NCI-H146 (cell line): Measurements from ENCODE around the gene COTL1.

Experiments
- DNase-seq: peaks from one replicate; lab custom pipeline; 2025; lab: John Stamatoyannopoulos, UW

Gene COTL1

DNA sequence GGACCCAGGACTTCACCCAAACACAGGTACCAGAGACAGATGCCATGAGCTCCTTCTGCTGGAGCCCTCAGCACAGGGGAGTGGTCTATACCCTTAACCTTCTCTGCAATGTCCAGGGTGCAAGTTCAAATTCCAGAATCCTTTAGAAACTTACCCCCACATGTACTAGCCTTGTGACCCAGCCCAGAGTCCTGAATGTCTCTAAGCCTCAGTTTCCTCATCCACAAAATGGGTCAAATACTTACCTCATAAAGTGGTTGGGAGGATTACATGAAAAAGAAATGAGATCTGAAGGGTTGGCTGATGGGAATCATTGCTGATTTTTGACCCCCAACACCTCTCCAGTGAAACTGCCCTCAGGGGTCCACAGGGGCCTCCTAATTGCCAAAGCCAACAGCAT is 21.7 kb downstream of the COTL1 start:
- DNase-seq = no peak

GRCh38 chr16:84595052-84595481 is 22.8 kb downstream of the COTL1 start:
- no peak for DNase-seq

- no peak for DNase-seq
Observed at GRCh38 chr16:84594725-84595038, 23.2 kb downstream of the COTL1 start.

DNA sequence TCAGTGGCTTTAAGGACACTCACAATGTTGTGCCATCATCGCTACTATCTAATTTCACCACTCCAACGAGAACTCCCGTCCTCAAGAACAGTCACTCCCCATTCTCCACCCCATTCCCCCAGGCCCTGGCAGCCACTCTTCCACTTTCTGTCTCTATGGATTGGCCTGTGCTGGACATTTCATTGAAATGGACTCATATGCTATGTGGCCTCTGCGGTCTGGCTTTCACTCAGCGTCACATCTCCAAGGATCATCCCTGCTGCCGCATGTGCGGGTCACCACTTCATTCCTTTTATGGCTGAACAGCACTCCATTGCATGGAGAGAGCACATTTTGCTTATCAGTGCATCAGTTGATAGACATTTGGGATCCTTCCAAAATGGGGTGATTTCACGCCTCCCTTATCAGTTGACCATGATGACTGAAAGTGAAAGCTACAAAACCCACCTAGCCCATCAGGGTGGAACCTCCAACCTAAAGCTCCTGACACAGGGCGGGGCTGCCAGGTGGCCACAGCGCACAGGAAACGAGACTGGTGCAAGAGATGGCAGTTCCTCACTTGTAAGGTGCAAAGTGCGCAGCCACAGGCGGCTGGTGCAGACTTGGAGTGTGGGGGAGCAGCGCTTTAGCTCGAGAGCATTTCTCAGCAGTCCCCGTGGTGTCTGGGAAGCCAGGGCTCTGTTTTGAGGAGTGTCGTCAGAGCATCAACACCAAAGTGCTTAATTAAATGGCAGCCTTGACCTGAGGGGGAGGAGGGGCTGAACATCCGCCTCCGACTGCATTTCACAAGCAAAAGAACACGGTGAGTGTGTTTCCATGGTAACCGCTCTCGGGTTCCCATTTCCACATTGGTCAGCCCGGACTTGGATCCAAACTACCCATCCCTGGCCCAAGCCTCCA is 23.8 kb downstream of the COTL1 start:
- DNase-seq = no peak

- DNase-seq = peak; percentile 16
Observed at GRCh38 chr16:84592718-84593117, 25.2 kb downstream of the COTL1 start.

- DNase-seq = no peak
Observed at GRCh38 chr16:84589975-84590719, 27.7 kb downstream of the COTL1 start.

GRCh38 chr16:84588991-84589390 is 28.9 kb downstream of the COTL1 start:
- DNase-seq = no peak

DNA sequence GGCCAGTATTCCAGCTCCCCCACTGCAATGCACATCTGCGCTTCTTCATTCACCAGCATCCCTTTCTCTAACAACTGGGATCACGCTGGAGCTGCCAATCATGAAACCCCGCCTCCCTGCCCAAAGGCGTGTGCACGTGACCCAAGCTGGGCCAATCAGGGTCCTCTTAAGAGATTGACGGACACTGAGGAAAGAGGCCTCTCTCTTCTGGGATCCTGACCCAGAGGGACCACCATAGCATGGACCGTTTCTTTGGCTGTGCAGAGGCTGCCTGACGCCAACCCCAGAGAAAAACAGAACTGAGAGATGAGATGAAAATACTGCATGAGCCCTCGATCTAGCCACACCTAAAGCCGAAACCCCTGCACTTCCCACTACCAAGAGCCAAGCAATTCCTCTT is 32.0 kb downstream of the COTL1 start:
- no peak for DNase-seq

GRCh38 chr16:84585467-84585866 is 32.4 kb downstream of the COTL1 start:
- no peak for DNase-seq

- no peak for DNase-seq
Observed at GRCh38 chr16:84584678-84585077, 33.2 kb downstream of the COTL1 start.

DNA sequence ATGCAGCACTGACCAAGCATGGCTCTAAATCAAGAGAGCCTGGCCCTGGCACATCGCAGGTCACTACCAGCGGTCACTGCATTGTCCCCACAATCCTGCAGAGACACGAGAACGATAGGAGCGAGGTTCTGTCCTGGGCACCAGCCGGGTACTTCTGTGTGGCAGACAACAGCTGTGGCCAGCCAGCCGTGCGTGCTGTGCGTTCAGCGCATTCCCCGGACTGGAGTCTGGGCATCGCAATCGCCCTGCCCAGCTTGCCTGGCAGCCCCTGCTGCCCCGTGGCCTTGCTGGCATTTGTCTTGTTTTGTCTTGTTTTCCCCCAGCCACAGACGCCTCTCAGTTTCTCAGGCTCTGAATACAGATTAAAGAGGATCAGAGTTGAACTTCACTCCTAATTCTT is 33.9 kb downstream of the COTL1 start:
- DNase-seq = no peak

DNA sequence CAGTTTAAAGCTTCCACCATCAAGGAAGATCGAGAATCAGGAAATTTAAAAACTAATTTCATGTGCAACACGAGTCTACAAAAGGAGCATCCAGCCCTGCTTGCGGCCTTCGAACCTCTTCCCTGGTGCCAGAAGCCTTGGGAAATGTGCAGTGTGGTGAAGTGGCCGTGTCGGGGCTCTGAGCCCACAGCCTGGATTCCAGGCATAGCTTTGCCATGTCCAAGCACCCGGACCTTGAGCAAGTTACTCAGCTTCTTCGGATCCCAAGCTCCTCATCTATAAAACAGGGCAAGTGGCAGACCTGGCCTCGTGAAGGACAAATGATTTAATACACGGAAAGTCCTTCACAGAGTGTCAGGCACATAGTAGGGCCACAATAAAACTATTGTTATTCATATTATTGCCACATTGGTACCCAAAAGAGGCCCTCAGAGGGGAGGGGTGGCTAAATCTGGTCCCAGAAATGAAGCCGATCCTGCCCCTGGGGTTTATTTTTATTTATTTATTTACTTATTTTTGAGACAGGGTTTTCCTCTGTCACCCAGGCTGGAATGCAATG is 34.8 kb downstream of the COTL1 start:
- no peak for DNase-seq

GRCh38 chr16:84581158-84581557 is 36.7 kb downstream of the COTL1 start:
- no peak for DNase-seq

GRCh38 chr16:84579936-84580335 is 37.9 kb downstream of the COTL1 start:
- no peak for DNase-seq

DNA sequence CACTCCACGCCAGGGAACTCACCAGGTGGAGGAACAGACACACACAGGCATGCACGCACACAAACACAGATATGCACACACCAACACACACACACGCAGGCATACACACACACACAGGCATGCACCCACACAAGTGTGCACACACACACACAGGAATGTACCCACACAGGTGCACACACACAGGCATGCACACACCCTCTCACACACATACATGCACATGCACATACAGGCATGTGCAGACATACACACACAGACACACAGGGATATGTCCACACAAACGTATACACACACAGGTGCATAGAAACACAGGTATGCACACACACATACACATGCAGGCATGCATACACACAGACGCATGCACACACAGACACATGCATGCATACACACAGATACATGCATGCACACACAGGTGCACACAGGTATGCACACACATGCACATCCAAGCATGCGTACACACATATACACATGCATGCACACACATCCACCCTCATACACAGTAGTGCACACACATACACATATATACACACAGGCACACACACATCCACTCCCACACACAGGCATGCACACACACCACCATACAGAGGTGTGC is 39.2 kb downstream of the COTL1 start:
- DNase-seq = no peak

- DNase-seq = no peak
Observed at GRCh38 chr16:84577034-84577803, 40.7 kb downstream of the COTL1 start.

DNA sequence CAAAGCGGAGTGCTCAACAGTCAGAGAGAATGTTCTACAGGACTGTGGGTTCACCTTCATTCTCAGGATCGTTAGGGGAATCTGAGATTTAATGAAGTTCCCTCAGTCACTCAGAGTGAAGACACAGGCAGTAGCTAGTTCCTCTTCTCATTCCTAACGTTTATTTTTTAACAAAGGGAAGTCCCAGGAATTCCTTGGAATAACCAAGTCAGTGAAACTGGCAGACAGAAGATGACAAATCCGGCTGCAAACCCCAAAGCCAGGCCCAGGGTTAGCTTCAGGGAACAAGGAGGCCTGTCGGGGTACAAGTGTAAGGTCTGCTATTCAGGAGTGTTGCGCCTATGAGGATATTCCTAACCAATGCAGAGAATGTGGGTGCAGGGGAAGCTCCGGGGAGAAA is 42.0 kb downstream of the COTL1 start:
- no peak for DNase-seq

DNA sequence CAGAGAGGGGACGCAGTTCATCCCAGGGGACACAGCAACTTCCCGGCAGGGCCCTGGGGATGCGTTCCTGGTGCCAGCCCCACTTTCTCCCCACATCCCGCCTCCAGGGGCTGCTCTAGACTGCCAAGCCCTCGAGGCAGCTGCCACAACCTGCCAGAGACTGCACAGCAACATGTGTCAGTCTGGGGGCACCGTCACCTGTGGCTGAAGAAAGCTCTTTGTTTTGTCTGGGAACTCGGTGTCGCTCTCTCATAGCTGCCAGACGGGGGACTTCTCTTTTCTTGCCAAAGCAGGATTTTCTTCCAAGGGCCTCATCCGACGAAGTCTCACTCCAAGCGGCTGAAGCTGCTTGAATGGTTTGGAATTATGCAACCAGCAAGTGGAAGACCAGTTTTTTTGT is 43.7 kb downstream of the COTL1 start:
- DNase-seq = no peak

- no peak for DNase-seq
Observed at GRCh38 chr16:84572096-84572495, 45.8 kb downstream of the COTL1 start.

GRCh38 chr16:84571506-84571905 is 46.4 kb downstream of the COTL1 start:
- no peak for DNase-seq

- no peak for DNase-seq
Observed at GRCh38 chr16:84570739-84571403, 47.0 kb downstream of the COTL1 start.
